Gastrocnemius medialis (tissue), 4 donors: ENCODE measurements around the gene SYTL2.

Experiments
- POLR2A ChIP-seq, 2 donors: fragments of 450-650 bp; IDR thresholded peaks; one replicate each; pipeline ENCODE4 v1.6.1; 2017; ENCODE audit warnings: antibody characterized with exemption in 2 of 2, mild to moderate bottlenecking in 2 of 2, moderate library complexity in 2 of 2
- TF ChIP-seq, protein P1 (sequence below), 5 experiments: fragments of 450-650 bp in 3 of 5; fragments of 200-600 bp in 2 of 5; sonication (generic) in 2 of 5; IDR thresholded peaks in 4 of 5; conservative IDR thresholded peaks in 1 of 5; 1 replicate in 4 of 5; 2 replicates in 1 of 5; pipeline ENCODE4 v1.5.1; 2016 to 2019; ENCODE audit warnings: antibody characterized with exemption in 5 of 5, mild to moderate bottlenecking in 3 of 5, moderate library complexity in 3 of 5

DNA sequence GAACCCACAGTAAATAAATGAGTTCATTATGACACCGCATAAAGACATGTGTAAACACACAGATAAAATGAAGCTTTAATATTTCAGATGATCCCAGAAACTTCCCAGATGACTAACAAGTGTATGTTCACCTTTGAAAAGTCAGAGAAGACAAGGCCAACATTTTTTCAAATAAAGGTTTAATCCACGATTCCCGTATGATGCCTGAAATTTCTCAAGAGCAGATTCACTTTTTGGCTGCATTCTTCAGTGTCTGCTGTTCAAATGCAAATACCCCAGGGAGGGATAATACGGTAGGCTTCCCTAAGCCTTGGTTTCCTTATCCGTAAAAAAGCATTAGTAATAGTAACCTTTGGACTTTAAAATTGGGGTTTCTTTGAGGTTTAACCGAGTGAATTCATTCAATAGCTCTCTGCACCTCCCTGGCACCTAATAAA is 62.5 kb downstream of the SYTL2 start:
- TF ChIP-seq, protein P1, sequence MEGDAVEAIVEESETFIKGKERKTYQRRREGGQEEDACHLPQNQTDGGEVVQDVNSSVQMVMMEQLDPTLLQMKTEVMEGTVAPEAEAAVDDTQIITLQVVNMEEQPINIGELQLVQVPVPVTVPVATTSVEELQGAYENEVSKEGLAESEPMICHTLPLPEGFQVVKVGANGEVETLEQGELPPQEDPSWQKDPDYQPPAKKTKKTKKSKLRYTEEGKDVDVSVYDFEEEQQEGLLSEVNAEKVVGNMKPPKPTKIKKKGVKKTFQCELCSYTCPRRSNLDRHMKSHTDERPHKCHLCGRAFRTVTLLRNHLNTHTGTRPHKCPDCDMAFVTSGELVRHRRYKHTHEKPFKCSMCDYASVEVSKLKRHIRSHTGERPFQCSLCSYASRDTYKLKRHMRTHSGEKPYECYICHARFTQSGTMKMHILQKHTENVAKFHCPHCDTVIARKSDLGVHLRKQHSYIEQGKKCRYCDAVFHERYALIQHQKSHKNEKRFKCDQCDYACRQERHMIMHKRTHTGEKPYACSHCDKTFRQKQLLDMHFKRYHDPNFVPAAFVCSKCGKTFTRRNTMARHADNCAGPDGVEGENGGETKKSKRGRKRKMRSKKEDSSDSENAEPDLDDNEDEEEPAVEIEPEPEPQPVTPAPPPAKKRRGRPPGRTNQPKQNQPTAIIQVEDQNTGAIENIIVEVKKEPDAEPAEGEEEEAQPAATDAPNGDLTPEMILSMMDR (IDR thresholded peaks at IDR 0.05 in 4 of 5, conservative IDR thresholded peaks at IDR 0.05 in 1 of 5), result no peak
- no peak for TF ChIP-seq POLR2A (IDR thresholded peaks at IDR 0.05)
